GM18508 (cell line): Measurements from ENCODE around the gene SEL1L.
"Not testable (repeated sequence)": the region's sequence is repeated elsewhere in the genome, so short reads cannot be mapped to it uniquely, and the experiment has no call there.

Source experiments
- ATAC-seq: cut with Tn5 transposase; IDR thresholded peaks from one replicate; pipeline ENCODE4 v1.9.1; 2021; ENCODE audit warnings: moderate number of reproducible peaks; ENCODE audit not compliant: insufficient read depth, unreplicated experiment

Gene SEL1L

DNA sequence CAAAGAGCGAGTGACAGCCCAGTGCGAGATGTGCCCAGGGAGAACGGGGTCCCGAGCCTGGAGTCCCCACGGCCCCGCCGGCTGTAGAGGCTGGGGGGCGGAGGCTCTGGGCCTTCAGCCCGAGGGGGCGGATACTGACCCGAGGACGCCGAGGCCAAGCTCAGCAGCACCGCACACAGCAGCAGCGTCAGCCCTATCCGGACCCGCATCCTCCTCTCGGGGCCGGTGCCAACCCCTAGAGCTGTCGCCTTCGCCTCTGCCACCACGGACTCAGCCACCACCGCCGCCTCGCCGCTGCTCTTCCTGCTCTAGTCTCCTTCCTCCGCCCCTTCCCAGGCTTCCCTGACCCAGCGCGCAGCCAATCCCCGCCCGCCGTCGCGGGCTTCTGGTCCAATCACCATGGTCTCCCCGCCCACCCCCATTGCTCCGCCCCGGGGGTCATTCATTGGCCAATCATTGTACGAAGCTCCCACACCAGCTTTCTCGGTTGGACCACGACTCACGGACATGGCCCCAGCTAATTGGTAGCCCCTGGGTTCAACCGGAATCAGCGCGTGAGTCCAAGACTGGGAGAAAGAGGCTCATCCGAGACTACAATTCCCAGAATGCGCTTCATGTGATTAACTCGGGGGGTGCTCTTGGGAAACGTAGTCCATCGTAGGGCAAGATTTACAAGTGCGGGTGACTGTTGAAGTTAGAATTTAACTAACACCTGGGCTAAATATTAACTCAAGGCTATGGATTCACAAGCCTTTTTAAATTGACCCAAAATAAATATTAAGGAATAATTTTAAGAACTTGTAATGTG, at the start of gene SEL1L:
Gene SEL1L (minus strand): TSS at position 318 of the 808 bp plus-strand sequence. CDS start 109 bp downstream, at position 209.
- peak; percentile 83 for ATAC-seq

DNA sequence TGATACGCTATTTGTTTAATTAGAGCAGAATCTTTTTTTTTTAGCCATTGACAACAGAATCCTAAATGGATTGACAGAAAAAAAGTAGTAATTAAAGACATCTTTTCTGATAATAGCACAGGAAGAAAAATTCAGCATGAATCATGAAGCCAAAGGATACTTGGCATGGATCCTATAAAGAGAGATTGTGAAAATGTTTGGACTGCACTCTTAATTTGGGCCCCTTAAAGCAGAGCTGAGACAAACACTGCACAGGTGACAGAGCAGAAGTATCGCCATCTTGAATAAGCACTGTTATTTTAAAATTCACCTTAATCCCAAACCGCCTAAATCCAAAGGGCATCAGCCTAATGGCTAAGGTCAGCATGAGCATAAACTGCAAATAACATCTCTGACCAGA, 48.8 kb upstream of the SEL1L start:
- no peak for ATAC-seq

DNA sequence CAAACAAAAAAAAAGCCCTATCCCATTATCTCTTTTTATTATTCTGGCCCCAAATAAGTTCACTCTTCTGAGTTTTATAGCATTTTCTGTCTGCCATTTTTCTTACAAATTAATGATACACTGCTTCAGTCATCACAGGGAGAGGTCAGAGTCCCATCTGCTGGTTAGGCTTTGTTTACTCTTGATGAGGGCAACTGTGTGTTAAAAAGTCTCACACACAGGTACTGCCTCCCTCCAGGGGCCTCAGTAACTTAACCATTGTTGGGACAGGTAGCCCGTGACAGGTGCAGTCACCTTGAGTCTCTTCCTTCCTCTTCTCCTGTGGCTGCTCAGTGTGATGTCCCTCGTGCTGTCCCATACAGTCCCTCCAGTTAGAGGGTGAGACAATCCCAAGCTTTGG, 45.5 kb upstream of the SEL1L start:
- no peak for ATAC-seq

DNA sequence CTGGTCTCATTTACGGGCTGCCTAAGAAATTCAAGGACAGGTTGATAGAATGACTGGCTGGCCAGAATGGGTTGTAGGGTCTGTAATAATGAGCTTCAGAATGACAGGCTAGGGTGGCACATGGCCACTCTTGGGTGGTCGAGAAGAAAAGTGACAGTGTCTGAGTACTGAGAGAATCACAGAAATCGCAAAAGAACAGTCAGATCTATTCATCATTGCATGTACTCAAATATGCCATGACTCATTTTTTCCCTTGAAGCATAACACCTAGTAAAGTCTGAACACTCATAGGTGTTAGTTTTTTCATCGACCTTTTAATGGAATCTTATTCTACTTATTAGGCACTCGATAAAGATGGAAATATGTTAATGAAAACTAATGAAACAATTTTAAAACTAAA, 37.8 kb upstream of the SEL1L start:
- no peak for ATAC-seq

DNA sequence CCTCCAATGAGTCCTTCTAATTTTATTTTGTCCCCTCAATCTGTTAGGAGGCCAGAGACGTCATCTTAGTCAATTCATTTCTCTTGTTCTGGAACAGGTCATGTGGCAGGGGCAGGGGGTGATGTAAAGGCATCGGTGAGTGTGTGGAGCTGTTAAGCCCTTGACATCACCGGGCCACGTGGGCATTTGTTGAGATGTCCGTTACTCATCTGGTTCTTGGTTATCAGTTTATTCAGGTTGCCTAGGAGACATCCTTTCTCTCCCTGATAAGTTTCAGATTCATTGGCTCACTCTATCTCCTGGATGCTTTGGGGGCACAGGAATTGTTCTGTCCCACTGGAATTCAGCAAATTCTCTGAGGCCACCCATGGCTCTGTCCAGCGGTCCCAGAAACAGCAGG, 33.6 kb upstream of the SEL1L start:
- ATAC-seq: no peak

GRCh38 chr14:81565441-81566290, 32.0 kb upstream of the SEL1L start:
- peak; percentile 85 for ATAC-seq

DNA sequence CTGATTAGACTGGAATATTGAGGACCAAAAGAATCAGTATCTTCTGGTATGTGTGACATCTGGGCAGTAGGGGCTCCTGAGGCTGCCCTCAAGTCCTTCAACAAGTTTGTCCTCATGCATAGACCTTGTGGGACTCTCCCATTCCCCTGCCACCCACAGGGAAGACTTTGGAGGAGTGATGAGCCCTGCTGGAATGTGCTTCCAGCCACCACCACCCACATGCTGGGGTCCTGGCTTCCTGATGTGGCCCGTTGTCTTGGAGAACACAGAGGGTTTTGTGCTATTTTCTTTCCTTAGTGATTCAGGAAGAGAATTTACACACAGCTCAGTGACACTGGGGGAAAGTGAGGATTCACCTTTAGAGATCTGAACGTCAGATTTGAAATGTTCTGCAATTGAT, 29.2 kb upstream of the SEL1L start:
- no peak for ATAC-seq

- no peak for ATAC-seq
Observed at GRCh38 chr14:81561084-81561775, 27.6 kb upstream of the SEL1L start.

- no peak for ATAC-seq
Observed at GRCh38 chr14:81559385-81559784, 25.7 kb upstream of the SEL1L start.

GRCh38 chr14:81557146-81557545, 23.5 kb upstream of the SEL1L start:
- ATAC-seq: no peak

GRCh38 chr14:81555684-81556083, 22.0 kb upstream of the SEL1L start:
- no peak for ATAC-seq

DNA sequence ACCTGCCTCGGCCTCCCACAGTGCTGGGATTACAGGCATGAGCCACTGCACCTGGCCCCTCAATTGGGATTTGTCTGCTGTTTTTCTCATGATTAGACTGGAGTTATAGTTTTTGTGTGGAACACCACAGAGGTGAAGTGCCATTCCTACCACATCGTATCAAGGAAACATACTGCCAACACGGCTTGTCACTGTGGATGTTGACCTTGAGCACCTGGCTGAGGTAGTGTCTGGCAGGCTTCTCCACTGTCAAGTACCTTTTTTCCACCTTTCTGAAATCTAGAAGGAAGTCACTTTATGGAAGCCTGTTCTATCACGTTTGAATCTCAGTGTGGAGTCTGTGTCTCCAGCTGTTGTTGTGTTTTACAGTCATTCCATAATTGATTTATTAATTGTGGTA, 21.4 kb upstream of the SEL1L start:
- no peak for ATAC-seq

- ATAC-seq: no peak
Observed at GRCh38 chr14:81551471-81551870, 17.8 kb upstream of the SEL1L start.

GRCh38 chr14:81550001-81550637, 16.5 kb upstream of the SEL1L start:
- peak; percentile 94 for ATAC-seq

DNA sequence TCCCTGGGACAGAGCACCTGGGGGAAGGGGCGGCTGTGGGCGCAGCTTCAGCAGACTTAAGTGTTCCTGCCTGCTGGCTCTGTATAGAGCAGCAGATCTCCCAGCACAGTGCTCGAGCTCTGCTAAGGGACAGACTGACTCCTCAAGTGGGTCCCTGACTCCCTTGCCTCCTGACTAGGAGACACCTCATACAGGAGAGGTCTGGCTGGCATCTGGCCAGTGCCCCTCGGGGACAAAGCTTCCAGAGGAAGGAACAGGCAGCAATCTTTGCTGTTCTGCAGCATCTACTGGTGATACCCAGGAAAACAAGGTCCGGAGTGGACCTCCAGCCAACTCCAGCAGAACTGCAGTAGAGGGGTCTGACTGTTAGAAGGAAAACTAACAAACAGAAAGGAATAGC, 7.6 kb upstream of the SEL1L start:
- not testable (repeated sequence) for ATAC-seq

- ATAC-seq: no peak
Observed at GRCh38 chr14:81537193-81537592, 3.5 kb upstream of the SEL1L start.

- no peak for ATAC-seq
Observed at GRCh38 chr14:81536241-81536771, 2.7 kb upstream of the SEL1L start.

GRCh38 chr14:81535396-81536164, 1.9 kb upstream of the SEL1L start:
- ATAC-seq: peak; percentile 28

DNA sequence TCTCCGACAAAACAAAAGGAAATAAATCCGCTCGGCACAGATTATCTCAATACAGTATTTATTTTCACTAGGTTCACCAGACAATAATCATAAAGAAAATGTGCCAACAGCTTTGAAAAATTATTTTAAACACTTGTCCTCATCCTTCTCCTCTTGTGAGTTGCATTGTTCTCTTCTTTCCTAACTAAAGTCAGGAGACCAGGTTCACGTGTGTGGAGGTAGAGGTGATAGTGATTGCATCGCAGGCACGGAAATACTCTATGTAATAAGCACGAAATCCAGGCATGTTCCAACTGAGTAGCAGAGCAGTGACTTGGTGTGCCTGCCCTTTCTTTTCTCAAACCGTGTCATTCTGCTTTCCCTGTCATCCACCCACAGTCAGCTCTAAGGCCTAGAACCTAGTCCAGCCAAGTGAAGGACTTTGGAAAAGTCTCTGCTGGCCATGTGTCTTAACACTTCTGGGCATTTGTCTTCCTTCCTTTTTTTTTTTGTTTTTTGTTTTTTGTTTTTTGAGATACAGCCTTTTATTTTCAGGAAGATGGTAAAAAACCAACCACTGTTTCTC, 939 bp upstream of the SEL1L start:
- ATAC-seq: no peak
